H9 (cell line): ENCODE measurements around the gene BSG. TPM values are rescaled to one million over a fixed set of nuclear protein-coding genes. Genes with fewer than 3 reads are reported as not detected.

Source experiments
- DNase-seq: peaks from one replicate; pipeline ENCODE4 v3.0.0-alpha.2; 2017
- H2AFZ ChIP-seq: one replicate; pipeline ENCODE4 v1.6.1; 2013; ENCODE audit warnings: mild to moderate bottlenecking, low read length, control low read depth, moderate library complexity
- H2AK5ac ChIP-seq: 2 replicates; pipeline ENCODE4 v1.6.1; 2013; ENCODE audit warnings: low read length, control low read depth, mixed read lengths; ENCODE audit not compliant: insufficient read length
- H2BK120ac ChIP-seq: one replicate; pipeline ENCODE4 v1.6.1; 2013; ENCODE audit warnings: low read depth, mild to moderate bottlenecking, low read length, control low read depth, inconsistent platforms; ENCODE audit not compliant: poor library complexity, severe bottlenecking
- H2BK12ac ChIP-seq: 2 replicates; pipeline ENCODE4 v1.6.1; 2013; ENCODE audit warnings: low read length, control low read depth, mixed read lengths, low read depth; ENCODE audit not compliant: insufficient read length
- H2BK15ac ChIP-seq: 2 replicates; pipeline ENCODE4 v1.6.1; 2013; ENCODE audit warnings: low read depth, low read length, control low read depth
- H2BK20ac ChIP-seq: one replicate; pipeline ENCODE4 v1.6.1; 2013; ENCODE audit warnings: low read depth, mild to moderate bottlenecking, low read length, control low read depth, inconsistent platforms; ENCODE audit not compliant: poor library complexity, severe bottlenecking
- H2BK5ac ChIP-seq: 2 replicates; pipeline ENCODE4 v1.6.1; 2013; ENCODE audit warnings: low read length, control low read depth, mixed read lengths; ENCODE audit not compliant: insufficient read length
- H3K14ac ChIP-seq: 2 replicates; pipeline ENCODE4 v1.6.1; 2013; ENCODE audit warnings: low read length, control low read depth; ENCODE audit not compliant: insufficient read depth
- H3K18ac ChIP-seq: 2 replicates; pipeline ENCODE4 v1.6.1; 2013; ENCODE audit warnings: low read depth, mild to moderate bottlenecking, mixed read lengths, low read length, control low read depth; ENCODE audit not compliant: insufficient read length
- H3K23ac ChIP-seq: 2 replicates; pipeline ENCODE4 v1.6.1; 2013; ENCODE audit warnings: low read length, control low read depth, mixed read lengths, low read depth; ENCODE audit not compliant: insufficient read length
- H3K23me2 ChIP-seq: 2 replicates; pipeline ENCODE4 v1.6.1; 2013; ENCODE audit warnings: low read depth, mild to moderate bottlenecking, mixed read lengths, low read length, control low read depth; ENCODE audit not compliant: insufficient read length, poor library complexity, severe bottlenecking
- H3K27ac ChIP-seq: 2 replicates; pipeline ENCODE4 v1.5.1; 2013; ENCODE audit warnings: low read length, control low read depth, mixed read lengths, low read depth; ENCODE audit not compliant: insufficient read length
- H3K27me3 ChIP-seq: 2 replicates; pipeline ENCODE4 v1.6.1; 2013; ENCODE audit warnings: low read length, control low read depth, inconsistent platforms; ENCODE audit not compliant: insufficient read depth
- H3K4ac ChIP-seq: 2 replicates; pipeline ENCODE4 v1.6.1; 2013; ENCODE audit warnings: low read depth, mild to moderate bottlenecking, control low read depth, inconsistent platforms, low read length, moderate library complexity
- H3K4me1 ChIP-seq: 2 replicates; pipeline ENCODE4 v1.6.1; 2013; ENCODE audit warnings: low read length, control low read depth, inconsistent platforms; ENCODE audit not compliant: insufficient read depth
- H3K4me2 ChIP-seq: 2 replicates; pipeline ENCODE4 v1.6.1; 2013; ENCODE audit warnings: low read length, control low read depth, mixed read lengths; ENCODE audit not compliant: insufficient read length, insufficient read depth
- H3K56ac ChIP-seq: 2 replicates; pipeline ENCODE4 v1.6.1; 2013; ENCODE audit warnings: low read depth, mild to moderate bottlenecking, mixed read lengths, low read length, control low read depth; ENCODE audit not compliant: insufficient read length
- H3K79me1 ChIP-seq: 2 replicates; pipeline ENCODE4 v1.6.1; 2013; ENCODE audit warnings: low read depth, mild to moderate bottlenecking, moderate library complexity, low read length, control low read depth, inconsistent platforms; ENCODE audit not compliant: insufficient read depth, poor library complexity, severe bottlenecking
- H3K79me2 ChIP-seq: 2 replicates; pipeline ENCODE4 v1.6.1; 2013; ENCODE audit warnings: low read length, control low read depth, inconsistent platforms; ENCODE audit not compliant: insufficient read depth
- H3K9ac ChIP-seq: 2 replicates; pipeline ENCODE4 v1.6.1; 2013; ENCODE audit warnings: low read length, control low read depth, mixed read lengths; ENCODE audit not compliant: insufficient read length; ENCODE audit errors: extremely low read depth
- H3K9me3 ChIP-seq: one replicate; pipeline ENCODE4 v1.6.1; 2013; ENCODE audit warnings: low read depth, low read length, inconsistent platforms; ENCODE audit not compliant: control insufficient read depth
- H3T11ph ChIP-seq: one replicate; pipeline ENCODE4 v1.6.1; 2013; ENCODE audit warnings: mild to moderate bottlenecking, low read length, control low read depth, inconsistent platforms
- H4K20me1 ChIP-seq: one replicate; pipeline ENCODE4 v1.6.1; 2013; ENCODE audit not compliant: control insufficient read depth, insufficient read length, insufficient read depth
- H4K5ac ChIP-seq: 2 replicates; pipeline ENCODE4 v1.6.1; 2013; ENCODE audit warnings: low read depth, mild to moderate bottlenecking, mixed read lengths, low read length, control low read depth; ENCODE audit not compliant: insufficient read length
- H4K8ac ChIP-seq: replicated peaks from 2 replicates; pipeline ENCODE4 v1.6.1; 2013; ENCODE audit warnings: low read length, control low read depth, mixed read lengths, low read depth; ENCODE audit not compliant: insufficient read length
- H4K91ac ChIP-seq: 2 replicates; pipeline ENCODE4 v1.6.1; 2013; ENCODE audit warnings: low read depth, mild to moderate bottlenecking, moderate library complexity, mixed read lengths, low read length, control low read depth; ENCODE audit not compliant: insufficient read length
- H3K27ac Mint-ChIP-seq, 3 experiments: 2 replicates in 2 of 3; 3 replicates in 1 of 3; pipeline ENCODE4 v1.8.0; 2020 to 2021; ENCODE audit warnings: mixed read lengths in 3 of 3, mild to moderate bottlenecking in 1 of 3, moderate library complexity in 1 of 3
- H3K27me3 Mint-ChIP-seq: 2 replicates; pipeline ENCODE4 v1.8.0; 2021; ENCODE audit warnings: low read depth, mild to moderate bottlenecking, moderate library complexity, mixed read lengths
- H3K36me3 Mint-ChIP-seq, 3 experiments: 2 replicates in 2 of 3; 3 replicates in 1 of 3; pipeline ENCODE4 v1.8.0; 2020 to 2021; ENCODE audit warnings: low read depth in 3 of 3, mixed read lengths in 3 of 3; ENCODE audit not compliant: insufficient read depth in 1 of 3
- H3K4me1 Mint-ChIP-seq, 2 experiments: 2 replicates each; pipeline ENCODE4 v1.8.0; 2020; ENCODE audit warnings: mixed read lengths in 2 of 2
- H3K4me3 Mint-ChIP-seq, 2 experiments: 2 replicates in 1 of 2; 3 replicates in 1 of 2; pipeline ENCODE4 v1.8.0; 2020 to 2021; ENCODE audit warnings: mild to moderate bottlenecking in 2 of 2, mixed read lengths in 2 of 2, moderate library complexity in 1 of 2
- H3K9me3 Mint-ChIP-seq, 2 experiments: 2 replicates in 1 of 2; 3 replicates in 1 of 2; pipeline ENCODE4 v1.8.0; 2020; ENCODE audit warnings: mild to moderate bottlenecking in 2 of 2, mixed read lengths in 2 of 2, moderate library complexity in 1 of 2
- CTCF ChIP-seq: fragments of 200-600 bp; sonication (generic); conservative IDR thresholded peaks from 3 replicates; pipeline ENCODE4 v1.8.0; 2021; ENCODE audit warnings: antibody characterized with exemption, mild to moderate bottlenecking
- WGBS: extraction: QIAGEN DNeasy Blood & Tissue Kit; methylation state at CpG from one replicate; pipeline ENCODE4 v1.1.7; 2013; ENCODE audit warnings: missing lambda C conversion rate, low lambda C conversion rate, mixed read lengths; ENCODE audit not compliant: insufficient read length; ENCODE audit errors: extremely low coverage; 5-methylcytosine and 5-hydroxymethylcytosine counted together
- total RNA-seq: library from RNA; stranded (reverse); gene quantifications from 2 replicates; pipeline ENCODE4 v1.2.1, GENCODE V29; 2021

The BSG gene
- total RNA-seq, 1 experiment from 2014 or later, result 715 TPM

- H3K56ac ChIP-seq, result no peak overlapping the region
- H4K5ac ChIP-seq, result no peak overlapping the region
- no peak overlapping the region for H3K27ac ChIP-seq
- no peak for DNase-seq
- H3K23ac ChIP-seq, result no peak overlapping the region
- no peak overlapping the region for H3K4me2 ChIP-seq
- no peaks in the 10 kb centered on the region for H4K20me1 ChIP-seq
- no peak overlapping the region for H2AFZ ChIP-seq
- no peak overlapping the region for H3T11ph ChIP-seq
- H3K23me2 ChIP-seq, result no peaks in the 10 kb centered on the region
- no peak overlapping the region for H2BK12ac ChIP-seq
- no peak overlapping the region for H2BK5ac ChIP-seq
- H3K9me3 ChIP-seq, result no peaks in the 10 kb centered on the region
- H3K4ac ChIP-seq, result no peak overlapping the region
- TF ChIP-seq CTCF, result no peak
- no peak overlapping the region for H2AK5ac ChIP-seq
- H2BK15ac ChIP-seq, result no peak overlapping the region
- H3K27me3 Mint-ChIP-seq, result peaks cover 18% of the 10 kb centered on the region
- peak overlapping the region in 1 of 3 experiments; percentile 70; a peak in 1 of 7 replicates for H3K27ac Mint-ChIP-seq
- no peak overlapping the region for H3K9ac ChIP-seq
- peaks cover 7 to 16% of the 10 kb centered on the region in 2 experiments for H3K4me1 Mint-ChIP-seq
- no peak overlapping the region for H4K91ac ChIP-seq
- H3K4me1 ChIP-seq, result no peaks in the 10 kb centered on the region
- H3K27me3 ChIP-seq, result no peaks in the 10 kb centered on the region
- H3K18ac ChIP-seq, result no peak overlapping the region
- WGBS, result no CpG with 5 or more reads among the region's 20 CpGs
- no peak overlapping the region for H3K14ac ChIP-seq
- peaks cover 0 to 2% (median 0%) of the 10 kb centered on the region in 3 experiments; a peak in 1 of 7 replicates for H3K36me3 Mint-ChIP-seq
- H3K4me3 Mint-ChIP-seq, result no peak overlapping the region
- H3K79me2 ChIP-seq, result no peaks in the 10 kb centered on the region
- H4K8ac ChIP-seq, result no peak overlapping the region
- H3K79me1 ChIP-seq, result no peaks in the 10 kb centered on the region
- no peak overlapping the region for H2BK120ac ChIP-seq
- H3K9me3 Mint-ChIP-seq, result no peaks in the 10 kb centered on the region; a peak in 1 of 5 replicates
- no peak overlapping the region for H2BK20ac ChIP-seq
Measured at GRCh38 chr19:554817-555216, 17.6 kb upstream of the BSG start.
